HEK293 (cell line): ENCODE measurements around the gene TNFSF4.

Experiments used
- CTCF ChIA-PET: fragments of 350-600 bp; formaldehyde crosslinking; extraction: SDS; loops from one replicate; lab custom pipeline; 2021; ENCODE audit warnings: antibody characterized with exemption; lab: Yijun Ruan, JAX
- POLR2A ChIA-PET: fragments of 300-600 bp; formaldehyde crosslinking; extraction: SDS; loops from one replicate; lab custom pipeline; 2020; ENCODE audit warnings: antibody characterized with exemption, inconsistent platforms; lab: Yijun Ruan, JAX
- H3K27ac ChIP-seq: fragments of 200-500 bp; sonication (Bioruptor generic); 2 replicates; pipeline ENCODE4 v1.5.1; 2014; ENCODE audit warnings: low read depth, low read length, control low read depth, inconsistent platforms; ENCODE audit errors: extremely low read depth
- H3K36me3 ChIP-seq, 2 experiments: fragments of 200-500 bp in 1 of 2; sonication (Bioruptor generic) in 1 of 2; 1 replicate in 1 of 2; 2 replicates in 1 of 2; pipeline ENCODE4 v1.5.1; 2014 to 2017; ENCODE audit warnings: inconsistent platforms in 2 of 2, low read length in 2 of 2; ENCODE audit not compliant: control insufficient read depth in 2 of 2, insufficient read depth in 1 of 2
- H3K4me1 ChIP-seq: fragments of 200-500 bp; sonication (Bioruptor generic); 2 replicates; pipeline ENCODE4 v1.5.1; 2014; ENCODE audit warnings: mild to moderate bottlenecking, low read length, inconsistent platforms; ENCODE audit not compliant: control insufficient read depth, insufficient read depth
- H3K4me3 ChIP-seq: 2 replicates; pipeline ENCODE4 v1.5.1; 2011; ENCODE audit warnings: low read depth, mild to moderate bottlenecking, control low read depth, low read length, moderate library complexity
- H3K9me3 ChIP-seq: fragments of 200-500 bp; sonication (Bioruptor generic); 2 replicates; pipeline ENCODE4 v1.5.1; 2014; ENCODE audit warnings: low read depth, low read length, inconsistent platforms; ENCODE audit not compliant: control insufficient read depth, insufficient read depth
- KLF10 ChIP-seq: fragments of 450-650 bp; IDR thresholded peaks from 2 replicates; pipeline ENCODE4 v1.5.1; 2018; ENCODE audit warnings: missing biosample characterization, mild to moderate bottlenecking, missing genetic modification characterization
- KLF8 ChIP-seq: fragments of 450-650 bp; formaldehyde crosslinking; IDR thresholded peaks from 2 replicates; pipeline ENCODE4 v1.5.1; 2016; ENCODE audit warnings: missing biosample characterization, missing genetic modification characterization
- MEIS1 ChIP-seq: sonication (generic); formaldehyde crosslinking; IDR thresholded peaks from 2 replicates; pipeline ENCODE4 v1.8.1; 2022; ENCODE audit warnings: missing genetic modification reagents, mild to moderate bottlenecking, borderline replicate concordance
- MYNN ChIP-seq: fragments of 450-650 bp; formaldehyde crosslinking; IDR thresholded peaks from 2 replicates; pipeline ENCODE4 v1.5.1; 2016; ENCODE audit warnings: missing biosample characterization, missing genetic modification characterization, borderline replicate concordance
- MZF1 ChIP-seq: fragments of 450-650 bp; formaldehyde crosslinking; IDR thresholded peaks from 2 replicates; pipeline ENCODE4 v1.5.1; 2017; ENCODE audit warnings: missing biosample characterization, missing genetic modification characterization, borderline replicate concordance
- SCRT1 ChIP-seq: fragments of 450-650 bp; formaldehyde crosslinking; IDR thresholded peaks from 2 replicates; pipeline ENCODE4 v1.5.1; 2016; ENCODE audit warnings: missing biosample characterization, missing genetic modification characterization, borderline replicate concordance
- ZNF114 ChIP-seq: fragments of 450-650 bp; formaldehyde crosslinking; IDR thresholded peaks from 2 replicates; pipeline ENCODE4 v1.5.0; 2017; ENCODE audit warnings: missing biosample characterization, missing genetic modification characterization
- ZNF23 ChIP-seq: fragments of 450-650 bp; formaldehyde crosslinking; IDR thresholded peaks from 2 replicates; pipeline ENCODE4 v1.5.1; 2016; ENCODE audit warnings: missing biosample characterization, missing genetic modification characterization, borderline replicate concordance
- ZNF26 ChIP-seq: fragments of 450-650 bp; formaldehyde crosslinking; IDR thresholded peaks from 2 replicates; pipeline ENCODE4 v1.5.1; 2016; ENCODE audit warnings: missing biosample characterization, missing genetic modification characterization
- ZNF302 ChIP-seq: fragments of 450-650 bp; formaldehyde crosslinking; IDR thresholded peaks from 2 replicates; pipeline ENCODE4 v1.5.1; 2016; ENCODE audit warnings: missing biosample characterization, missing genetic modification characterization, low read depth
- ZNF354C ChIP-seq: fragments of 450-650 bp; formaldehyde crosslinking; IDR thresholded peaks from 2 replicates; pipeline ENCODE4 v1.5.1; 2016; ENCODE audit warnings: missing biosample characterization, missing genetic modification characterization, low read depth, borderline replicate concordance
- ZNF394 ChIP-seq: fragments of 450-650 bp; formaldehyde crosslinking; IDR thresholded peaks from 2 replicates; pipeline ENCODE4 v1.5.1; 2016; ENCODE audit warnings: missing biosample characterization, missing genetic modification characterization, mild to moderate bottlenecking, moderate library complexity, borderline replicate concordance
- ZNF510 ChIP-seq: fragments of 450-650 bp; formaldehyde crosslinking; IDR thresholded peaks from 2 replicates; pipeline ENCODE4 v1.5.1; 2018; ENCODE audit warnings: mild to moderate bottlenecking, missing genetic modification characterization, missing biosample characterization; ENCODE audit not compliant: insufficient replicate concordance
- ZNF585B ChIP-seq: fragments of 450-650 bp; formaldehyde crosslinking; IDR thresholded peaks from 2 replicates; pipeline ENCODE4 v1.5.1; 2016; ENCODE audit warnings: missing biosample characterization, missing genetic modification characterization
- ZNF624 ChIP-seq: fragments of 450-650 bp; formaldehyde crosslinking; IDR thresholded peaks from 2 replicates; pipeline ENCODE4 v1.5.1; 2017; ENCODE audit warnings: missing biosample characterization, missing genetic modification characterization
- ZNF660 ChIP-seq: fragments of 450-650 bp; IDR thresholded peaks from 2 replicates; pipeline ENCODE4 v1.5.1; 2018; ENCODE audit warnings: missing biosample characterization, mild to moderate bottlenecking, missing genetic modification characterization
- ZSCAN18 ChIP-seq: fragments of 450-650 bp; formaldehyde crosslinking; IDR thresholded peaks from 2 replicates; pipeline ENCODE4 v1.5.1; 2016; ENCODE audit warnings: missing biosample characterization, missing genetic modification characterization
- ZSCAN23 ChIP-seq: fragments of 450-650 bp; formaldehyde crosslinking; IDR thresholded peaks from 2 replicates; pipeline ENCODE4 v1.5.1; 2016; ENCODE audit warnings: missing biosample characterization, missing genetic modification characterization

TNFSF4 gene

DNA sequence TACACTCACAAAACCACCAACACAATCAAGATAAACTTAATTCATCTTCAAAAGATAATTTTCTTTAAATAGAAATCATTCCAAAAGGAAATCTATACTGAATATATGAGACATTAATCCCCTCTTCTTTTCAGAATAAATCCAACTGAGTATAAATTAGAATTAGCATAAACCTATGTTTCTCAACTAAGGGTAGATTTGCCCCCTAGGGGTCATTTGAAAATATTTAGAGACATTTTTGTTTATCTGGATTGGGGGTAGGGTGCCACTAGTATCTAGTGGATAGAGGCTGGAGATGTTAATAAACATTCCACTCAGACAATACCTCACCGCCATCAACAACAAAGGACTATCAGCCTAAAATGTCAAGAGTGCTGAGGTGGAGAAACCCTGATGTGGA lies 6.5 kb upstream of the TNFSF4 start:
- ChIA-PET POLR2A (no interaction called here), CTCF (interaction anchor here (1.2 to 5.5 kb wide), 2 partner anchors 11 to 470 kb away, joined by 4 to 29 read pairs; no protein-coding TSS in a partner anchor)
- Histone ChIP-seq H3K27ac (no peak overlapping the region), H3K36me3 (no peaks in the 10 kb centered on the region), H3K9me3 (no peaks in the 10 kb centered on the region), H3K4me3 (no peak overlapping the region), H3K4me1 (no peaks in the 10 kb centered on the region)
- no peak for TF ChIP-seq MEIS1 (CRISPR knock-in tag)

- H3K27ac ChIP-seq: no peak overlapping the region
- no peak for TF ChIP-seq ZNF510 (tag by site-specific recombination)
- no peak for TF ChIP-seq ZNF354C
- TF ChIP-seq ZSCAN23 (tag by site-specific recombination): no peak
- no peak for TF ChIP-seq ZNF624 (tag by site-specific recombination)
- TF ChIP-seq ZNF23 (tag by site-specific recombination): no peak
- no peak for TF ChIP-seq ZNF660 (tag by site-specific recombination)
- TF ChIP-seq ZNF394 (tag by site-specific recombination): no peak
- no peak for TF ChIP-seq ZNF114
- TF ChIP-seq KLF8 (tag by site-specific recombination): no peak
- no peak for TF ChIP-seq ZNF26 (tag by site-specific recombination)
- no peak for TF ChIP-seq MZF1
- TF ChIP-seq SCRT1 (tag by site-specific recombination): no peak
- TF ChIP-seq, all 188 proteins: peak for 0
- CTCF ChIA-PET: interaction anchor here (5.5 kb wide), 1 partner anchor 11 kb away, joined by 29 read pairs; no protein-coding TSS in a partner anchor
- H3K4me1 ChIP-seq: no peaks in the 10 kb centered on the region
- no peaks in the 10 kb centered on the region for H3K36me3 ChIP-seq
- no peak overlapping the region for H3K4me3 ChIP-seq
- POLR2A ChIA-PET: no interaction called here
- H3K9me3 ChIP-seq: no peaks in the 10 kb centered on the region
Measured at GRCh38 chr1:173212952-173213491, 5.9 kb upstream of the TNFSF4 start.

GRCh38 chr1:173210716-173211231 lies 3.6 kb upstream of the TNFSF4 start:
- Histone ChIP-seq H3K27ac (no peak overlapping the region), H3K4me3 (no peak overlapping the region), H3K36me3 (no peaks in the 10 kb centered on the region), H3K4me1 (no peaks in the 10 kb centered on the region), H3K9me3 (no peaks in the 10 kb centered on the region)
- POLR2A ChIA-PET: no interaction called here
- CTCF ChIA-PET: interaction anchor here (0.6 to 2.6 kb wide), 3 partner anchors 8 to 483 kb away, joined by 3 to 15 read pairs (median 3); no protein-coding TSS in a partner anchor
- no peak for TF ChIP-seq KLF10 (tag by site-specific recombination)
- no peak for TF ChIP-seq ZNF510 (tag by site-specific recombination)
- no peak for TF ChIP-seq ZSCAN18
- TF ChIP-seq ZNF302 (tag by site-specific recombination): no peak
- TF ChIP-seq ZNF114: no peak
- TF ChIP-seq MYNN: no peak
- no peak for TF ChIP-seq ZNF585B (tag by site-specific recombination)
